GM21367 (cell line): ENCODE measurements around the gene C2orf68.
"Not testable (repeated sequence)": the region's sequence is repeated elsewhere in the genome, so short reads cannot be mapped to it uniquely, and the experiment has no call there.

Experiments used
- ATAC-seq: cut with Tn5 transposase; IDR thresholded peaks from one replicate; pipeline ENCODE4 v1.9.1; 2021; ENCODE audit not compliant: unreplicated experiment

C2orf68 gene

DNA sequence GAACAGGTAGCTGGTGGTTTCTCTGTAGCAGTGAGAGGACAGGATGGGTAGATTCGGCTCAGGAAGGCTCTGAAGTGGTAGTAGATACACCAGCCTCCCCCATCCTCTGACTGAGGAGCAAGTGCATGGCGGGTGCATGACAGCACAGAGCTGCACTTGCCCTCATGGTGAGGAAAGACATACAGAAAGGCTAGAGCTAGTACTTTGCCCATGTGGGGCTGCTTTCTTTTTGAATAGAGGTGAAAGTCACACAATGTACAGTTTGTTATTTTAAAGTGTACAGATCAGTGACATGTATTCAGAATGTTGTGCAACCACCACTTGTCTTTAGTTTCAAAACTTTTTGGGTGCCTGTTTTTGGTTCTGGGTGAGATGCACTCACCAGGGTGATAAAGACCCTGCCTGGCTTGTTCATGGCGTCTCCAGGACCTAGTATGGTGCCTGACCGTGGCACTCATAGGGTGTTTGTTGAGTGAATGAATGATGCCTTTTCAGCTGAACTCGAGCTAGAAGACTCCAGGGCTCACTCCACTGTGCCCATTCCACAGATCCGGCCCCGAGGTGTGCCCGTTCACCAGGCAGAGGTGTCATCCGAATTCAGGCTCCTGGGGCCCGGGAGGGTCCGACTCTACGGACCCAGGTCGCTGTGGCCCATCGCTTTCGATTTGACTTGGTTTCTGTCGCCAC is 28.1 kb downstream of the C2orf68 start:
- ATAC-seq = peak; percentile 3

- no peak for ATAC-seq
Measured at GRCh38 chr2:85582492-85582891, 29.4 kb downstream of the C2orf68 start.

- ATAC-seq = no peak
Measured at GRCh38 chr2:85580206-85580605, 31.7 kb downstream of the C2orf68 start.

DNA sequence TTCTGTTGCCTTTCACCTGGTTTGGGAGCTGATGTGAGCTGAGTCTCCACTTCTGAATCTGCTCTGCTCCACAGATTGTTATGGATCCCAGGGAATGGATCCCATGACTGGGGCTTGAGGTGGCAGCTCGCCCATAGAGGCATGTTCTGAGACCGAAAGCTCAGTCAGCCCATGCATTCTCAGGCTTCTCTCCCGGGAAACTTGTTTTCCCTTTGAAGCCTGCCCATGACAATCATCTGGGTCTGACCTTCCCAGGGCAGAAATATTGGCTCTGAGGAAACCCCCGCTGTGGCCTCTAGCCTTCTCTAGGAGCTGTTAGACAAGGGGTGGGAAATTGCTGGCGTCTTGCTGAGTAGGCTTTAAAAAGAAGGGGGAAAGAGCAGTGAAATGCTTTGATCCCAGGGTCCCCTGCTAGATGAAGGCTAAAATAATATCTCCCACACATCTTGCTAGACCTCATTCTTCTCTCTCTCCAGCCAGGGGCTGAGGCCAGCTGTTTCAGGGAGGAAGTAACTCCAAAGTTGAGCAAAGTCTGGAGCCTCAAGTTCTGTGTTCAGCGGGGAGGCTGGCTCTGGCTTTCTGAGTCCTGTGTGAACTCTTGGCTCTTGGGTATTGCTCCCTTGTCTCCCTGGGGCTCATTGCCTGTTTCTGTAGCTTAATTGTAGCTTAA is 32.5 kb downstream of the C2orf68 start:
- no peak for ATAC-seq

- no peak for ATAC-seq
Measured at GRCh38 chr2:85578243-85579180, 33.4 kb downstream of the C2orf68 start.

DNA sequence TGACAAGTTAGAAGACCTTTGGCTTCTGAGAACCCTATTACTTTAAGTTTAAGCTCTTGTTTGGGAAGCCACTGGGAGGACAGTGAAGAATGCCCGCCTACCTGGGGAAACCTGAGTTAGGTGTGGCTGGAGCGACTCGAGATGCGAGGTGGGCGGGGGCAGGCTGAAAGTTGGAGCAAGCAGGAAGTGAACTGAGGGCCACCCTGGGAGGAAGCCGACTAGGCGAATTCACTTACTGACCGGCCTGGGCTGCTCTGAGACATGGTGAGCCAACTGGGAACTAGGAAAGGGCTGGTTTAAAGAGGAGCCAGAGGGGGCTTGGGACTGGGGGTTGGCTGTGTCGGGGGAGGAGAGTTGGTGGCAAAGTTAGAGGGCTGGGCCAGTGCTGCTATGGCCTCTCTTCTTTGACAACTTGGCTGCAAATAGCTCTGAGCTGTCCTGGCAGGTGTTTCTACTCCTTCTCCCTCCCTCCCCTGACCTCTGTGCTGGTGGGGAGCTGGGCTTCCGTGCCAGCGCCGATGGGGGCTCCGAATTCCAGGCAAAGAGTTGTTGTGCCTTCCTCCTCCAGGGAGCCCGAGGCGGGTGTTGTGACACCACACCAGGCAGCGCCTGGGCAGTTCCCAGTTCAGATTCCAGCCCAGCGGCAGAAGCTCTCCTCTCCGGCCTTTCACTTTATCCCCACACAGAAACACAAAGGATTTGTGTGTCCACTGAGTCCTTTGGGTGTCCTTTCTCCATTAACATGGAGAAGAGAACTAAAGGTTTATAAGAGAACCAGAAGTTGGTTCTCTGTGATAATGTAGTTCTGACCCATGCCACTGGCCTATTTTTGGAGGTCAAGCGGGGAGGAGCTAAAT is 34.3 kb downstream of the C2orf68 start, which contains the start of gene VAMP8:
Gene VAMP8 (plus strand): TSS at position 201 of the 857 bp plus-strand sequence. CDS start 61 bp downstream, at position 262.
- peak; percentile 54 for ATAC-seq

GRCh38 chr2:85577063-85577385 is 34.8 kb downstream of the C2orf68 start:
- no peak for ATAC-seq

DNA sequence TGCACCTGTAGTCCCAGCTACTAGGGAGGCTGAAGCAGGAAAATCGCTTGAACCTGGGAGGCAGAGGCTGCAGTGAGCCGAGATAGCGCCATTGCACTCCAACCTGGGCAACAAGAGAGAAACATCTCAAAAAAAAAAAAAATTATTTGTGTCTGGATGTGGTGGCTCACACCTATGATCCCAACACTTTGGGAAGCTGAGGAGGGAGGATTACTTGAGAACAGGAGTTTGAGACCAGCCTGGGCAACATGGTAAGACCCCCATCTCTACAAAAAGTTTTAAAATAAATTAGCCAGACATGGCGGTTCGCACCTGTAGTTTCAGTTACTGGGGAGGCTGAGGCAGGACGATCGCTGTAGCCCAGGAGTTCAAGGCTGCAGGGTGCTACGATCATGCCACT is 36.1 kb downstream of the C2orf68 start:
- ATAC-seq = no peak

DNA sequence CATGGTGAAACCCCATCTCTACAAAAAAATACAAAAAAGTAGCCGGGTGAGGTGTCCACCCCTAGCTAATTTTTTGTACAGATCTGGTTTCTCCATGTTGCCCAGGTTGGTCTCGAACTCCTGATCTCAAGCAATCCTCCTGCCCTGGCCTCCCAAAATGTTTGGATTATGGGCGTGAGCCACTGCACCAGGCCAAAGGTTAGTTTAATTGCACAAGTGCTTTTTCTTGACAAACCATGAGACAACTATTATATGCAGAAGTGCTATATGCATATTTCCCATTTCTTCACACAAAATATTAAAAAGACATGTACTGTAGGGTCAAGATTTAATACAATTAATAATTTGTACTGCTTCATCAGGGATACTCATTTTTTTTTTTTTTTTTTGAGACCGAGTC is 45.6 kb downstream of the C2orf68 start:
- no peak for ATAC-seq

DNA sequence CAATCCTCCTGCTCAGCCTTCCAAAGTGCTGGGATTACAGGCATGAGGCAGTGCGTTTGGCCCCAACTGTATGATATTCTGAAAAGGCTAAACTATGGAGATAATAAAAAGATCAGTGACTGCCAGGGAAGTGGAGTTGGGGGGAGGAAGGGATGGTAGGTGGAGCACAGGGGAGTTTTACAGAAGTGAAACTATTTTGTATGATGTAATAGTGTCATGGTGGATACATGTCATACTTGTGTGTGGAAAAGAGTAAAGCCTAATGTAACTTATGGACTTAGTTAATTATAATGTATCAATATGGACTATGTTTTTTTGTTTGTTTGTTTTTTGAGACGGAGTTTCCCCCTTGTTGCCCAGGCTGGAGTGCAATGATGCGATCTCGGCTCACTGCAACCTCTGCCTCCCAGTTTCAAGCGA is 47.7 kb downstream of the C2orf68 start:
- ATAC-seq = no peak

- peak; percentile 92 for ATAC-seq
Measured at GRCh38 chr2:85561280-85562212, 50.3 kb downstream of the C2orf68 start, which contains the start of gene GGCX. GGCX (minus strand) TSS chr2:85561493; CDS start chr2:85561428, 65 bp downstream.

DNA sequence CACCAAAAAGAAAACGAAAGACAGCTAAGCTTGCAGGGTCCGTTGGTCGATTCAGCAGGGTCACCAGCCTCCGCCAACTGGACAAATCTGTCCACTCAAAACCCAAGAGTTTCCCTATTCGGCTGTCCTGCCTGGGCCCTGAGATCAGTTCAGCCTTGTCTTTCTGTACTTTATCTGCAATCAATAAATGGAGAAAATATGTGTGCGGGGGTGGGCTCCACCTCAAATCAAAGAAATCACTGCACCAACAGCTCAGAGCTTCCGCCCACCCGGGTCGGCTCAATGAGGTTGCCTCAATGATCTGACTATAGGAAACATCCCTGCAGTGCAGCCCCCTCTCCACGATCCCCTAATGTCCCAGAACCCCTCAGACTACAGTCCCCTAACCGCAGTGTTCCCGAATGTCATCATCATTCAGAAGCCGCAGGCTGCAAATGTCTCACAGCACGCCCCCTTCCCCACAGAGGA is 51.0 kb downstream of the C2orf68 start:
- ATAC-seq = peak; percentile 6

DNA sequence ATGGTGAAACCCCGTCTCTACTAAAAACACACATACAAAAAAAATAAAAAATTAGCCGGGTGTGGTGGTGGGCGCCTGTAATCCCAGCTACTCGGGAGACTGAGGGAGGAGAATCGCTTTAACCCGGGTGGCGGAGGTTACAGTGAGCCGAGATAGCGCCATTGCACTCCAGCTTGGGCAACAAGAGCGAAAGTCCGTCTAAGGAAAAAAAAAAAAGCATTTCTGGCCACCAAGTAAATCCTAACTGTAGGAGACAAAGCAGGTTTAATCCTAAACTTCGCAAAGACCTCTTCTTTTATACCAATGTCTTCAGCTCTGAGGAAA is 51.5 kb downstream of the C2orf68 start:
- ATAC-seq = not testable (repeated sequence)

GRCh38 chr2:85558160-85558559 is 53.7 kb downstream of the C2orf68 start:
- ATAC-seq = no peak

GRCh38 chr2:85557130-85557529 is 54.7 kb downstream of the C2orf68 start:
- no peak for ATAC-seq
